HCEC 1CT (cell line): ENCODE measurements around the gene NKX3-2.

Experiments
- DNase-seq: peaks from one replicate; pipeline ENCODE4 v3.0.0-alpha.2; 2017

NKX3-2 gene

GRCh38 chr4:13496605-13497004, 47.7 kb downstream of the NKX3-2 start:
- no peak for DNase-seq

- no peak for DNase-seq
Measured at GRCh38 chr4:13495753-13496152, 48.6 kb downstream of the NKX3-2 start.

- no peak for DNase-seq
Measured at GRCh38 chr4:13493793-13494192, 50.5 kb downstream of the NKX3-2 start.

- no peak for DNase-seq
Measured at GRCh38 chr4:13492747-13493146, 51.6 kb downstream of the NKX3-2 start.
